NCI-H146 (cell line): ENCODE results near the gene THOC3.
"Not testable (repeated sequence)": the region's sequence is repeated elsewhere in the genome, so short reads cannot be mapped to it uniquely, and the experiment has no call there.

Experiments used
- DNase-seq: peaks from one replicate; lab custom pipeline; 2025; lab: John Stamatoyannopoulos, UW

THOC3 gene

GRCh38 chr5:175967471-175968372 is at the start of gene THOC3:
THOC3 (minus strand) TSS chr5:175968315; CDS start chr5:175968208, 107 bp downstream.
- not testable (repeated sequence) for DNase-seq

- DNase-seq, result not testable (repeated sequence)
Measured at GRCh38 chr5:176017324-176017723, 49.2 kb upstream of the THOC3 start.

- not testable (repeated sequence) for DNase-seq
Measured at GRCh38 chr5:176014360-176014759, 46.2 kb upstream of the THOC3 start.

GRCh38 chr5:176011088-176011487 is 43.0 kb upstream of the THOC3 start:
- DNase-seq, result not testable (repeated sequence)

GRCh38 chr5:176010202-176010601 is 42.1 kb upstream of the THOC3 start:
- DNase-seq, result not testable (repeated sequence)

- not testable (repeated sequence) for DNase-seq
Measured at GRCh38 chr5:176007220-176007619, 39.1 kb upstream of the THOC3 start.

GRCh38 chr5:176006819-176007218 is 38.7 kb upstream of the THOC3 start:
- not testable (repeated sequence) for DNase-seq

GRCh38 chr5:175997979-175998378 is 29.9 kb upstream of the THOC3 start:
- not testable (repeated sequence) for DNase-seq

GRCh38 chr5:175997495-175997894 is 29.4 kb upstream of the THOC3 start:
- not testable (repeated sequence) for DNase-seq

- not testable (repeated sequence) for DNase-seq
Measured at GRCh38 chr5:175996791-175997190, 28.7 kb upstream of the THOC3 start.

GRCh38 chr5:175995506-175995905 is 27.4 kb upstream of the THOC3 start:
- DNase-seq, result not testable (repeated sequence)

- DNase-seq, result not testable (repeated sequence)
Measured at GRCh38 chr5:175979371-175979995, 11.4 kb upstream of the THOC3 start.

GRCh38 chr5:175968381-175968780 is 266 bp upstream of the THOC3 start:
- DNase-seq, result not testable (repeated sequence)

- DNase-seq, result not testable (repeated sequence)
Measured at GRCh38 chr5:175962329-175962728, 5.8 kb downstream of the THOC3 start.

- DNase-seq, result not testable (repeated sequence)
Measured at GRCh38 chr5:175960228-175960627, 7.9 kb downstream of the THOC3 start.

GRCh38 chr5:175958515-175958914 is 9.6 kb downstream of the THOC3 start:
- DNase-seq, result not testable (repeated sequence)

GRCh38 chr5:175954107-175954506 is 14.0 kb downstream of the THOC3 start:
- DNase-seq, result not testable (repeated sequence)

- not testable (repeated sequence) for DNase-seq
Measured at GRCh38 chr5:175952810-175953209, 15.3 kb downstream of the THOC3 start.

- DNase-seq, result not testable (repeated sequence)
Measured at GRCh38 chr5:175951339-175951969, 16.7 kb downstream of the THOC3 start.

GRCh38 chr5:175948329-175949108 is 19.6 kb downstream of the THOC3 start:
- DNase-seq, result not testable (repeated sequence)

- DNase-seq, result not testable (repeated sequence)
Measured at GRCh38 chr5:175943253-175943652, 24.9 kb downstream of the THOC3 start.

GRCh38 chr5:175940632-175941031 is 27.5 kb downstream of the THOC3 start:
- not testable (repeated sequence) for DNase-seq
